Measurements from ENCODE around the gene KANSL1. TPM values are rescaled to one million over a fixed set of nuclear protein-coding genes. Genes with fewer than 3 reads are reported as not detected.

KANSL1 gene
- total and polyA plus RNA-seq, 9 of the 15 experiments (the other 6 are each of a cell fraction or from before 2014, with no cell fraction given): 3.6 to 55.4 (median 31.8) TPM

DNA sequence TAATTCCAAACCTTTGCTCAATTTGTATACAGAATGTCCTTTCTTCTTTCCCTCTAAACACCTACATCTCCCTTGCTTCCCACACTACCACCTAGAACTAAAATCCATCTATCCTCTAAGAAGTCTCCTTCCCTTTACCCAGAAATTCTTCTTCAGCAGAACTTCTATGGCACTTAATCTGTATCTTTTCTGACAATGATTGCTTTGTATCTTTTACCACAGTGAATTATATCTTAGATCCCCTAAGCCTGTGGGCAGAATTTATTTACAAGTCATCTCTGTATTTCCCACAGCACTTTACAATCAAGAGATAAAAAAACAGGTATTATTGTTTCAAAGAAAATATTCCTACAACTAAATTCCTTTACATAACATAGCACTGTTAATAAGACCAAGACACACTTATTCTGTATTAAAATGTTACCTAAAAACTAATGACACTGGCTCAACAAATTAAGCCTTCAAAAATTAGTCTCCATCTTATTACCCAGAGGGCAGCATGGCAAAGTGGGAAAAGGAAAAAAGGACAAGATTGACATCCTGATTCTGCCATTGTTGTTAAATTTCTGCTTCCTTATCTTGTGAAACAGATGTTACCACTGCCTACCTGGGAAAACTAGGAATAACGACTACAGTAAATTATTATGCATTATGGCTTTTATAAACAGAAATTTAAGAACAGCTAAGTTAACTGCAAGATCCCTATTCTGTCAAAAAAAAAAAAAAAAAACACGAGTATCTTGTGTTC is 42.8 kb downstream of the KANSL1 start (continued):
- TF ChIP-seq, protein P1, sequence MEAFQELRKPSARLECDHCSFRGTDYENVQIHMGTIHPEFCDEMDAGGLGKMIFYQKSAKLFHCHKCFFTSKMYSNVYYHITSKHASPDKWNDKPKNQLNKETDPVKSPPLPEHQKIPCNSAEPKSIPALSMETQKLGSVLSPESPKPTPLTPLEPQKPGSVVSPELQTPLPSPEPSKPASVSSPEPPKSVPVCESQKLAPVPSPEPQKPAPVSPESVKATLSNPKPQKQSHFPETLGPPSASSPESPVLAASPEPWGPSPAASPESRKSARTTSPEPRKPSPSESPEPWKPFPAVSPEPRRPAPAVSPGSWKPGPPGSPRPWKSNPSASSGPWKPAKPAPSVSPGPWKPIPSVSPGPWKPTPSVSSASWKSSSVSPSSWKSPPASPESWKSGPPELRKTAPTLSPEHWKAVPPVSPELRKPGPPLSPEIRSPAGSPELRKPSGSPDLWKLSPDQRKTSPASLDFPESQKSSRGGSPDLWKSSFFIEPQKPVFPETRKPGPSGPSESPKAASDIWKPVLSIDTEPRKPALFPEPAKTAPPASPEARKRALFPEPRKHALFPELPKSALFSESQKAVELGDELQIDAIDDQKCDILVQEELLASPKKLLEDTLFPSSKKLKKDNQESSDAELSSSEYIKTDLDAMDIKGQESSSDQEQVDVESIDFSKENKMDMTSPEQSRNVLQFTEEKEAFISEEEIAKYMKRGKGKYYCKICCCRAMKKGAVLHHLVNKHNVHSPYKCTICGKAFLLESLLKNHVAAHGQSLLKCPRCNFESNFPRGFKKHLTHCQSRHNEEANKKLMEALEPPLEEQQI (IDR thresholded peaks at IDR 0.05): no peak
- TF ChIP-seq SAFB2 (IDR thresholded peaks at IDR 0.05; ENCODE audit: borderline replicate concordance, low read depth, low read length, severe bottlenecking): no peak
- peak; percentile 72 for TF ChIP-seq ARID1B (IDR thresholded peaks at IDR 0.05)
- TF ChIP-seq FOXK2 (conservative IDR thresholded peaks at IDR 0.05 in 1 of 2, IDR thresholded peaks at IDR 0.05 in 1 of 2; ENCODE audit: low read depth in 2 of 2): no peak
- no peak for TF ChIP-seq PCBP2 (IDR thresholded peaks at IDR 0.05; ENCODE audit: low read depth, low read length, poor library complexity, severe bottlenecking)
- TF ChIP-seq ZEB2 (IDR thresholded peaks at IDR 0.05): peak; percentile 45; the same call in 1 of the 2 replicates
- TF ChIP-seq, protein P2, sequence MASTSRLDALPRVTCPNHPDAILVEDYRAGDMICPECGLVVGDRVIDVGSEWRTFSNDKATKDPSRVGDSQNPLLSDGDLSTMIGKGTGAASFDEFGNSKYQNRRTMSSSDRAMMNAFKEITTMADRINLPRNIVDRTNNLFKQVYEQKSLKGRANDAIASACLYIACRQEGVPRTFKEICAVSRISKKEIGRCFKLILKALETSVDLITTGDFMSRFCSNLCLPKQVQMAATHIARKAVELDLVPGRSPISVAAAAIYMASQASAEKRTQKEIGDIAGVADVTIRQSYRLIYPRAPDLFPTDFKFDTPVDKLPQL (IDR thresholded peaks at IDR 0.05; ENCODE audit: extremely low read depth, insufficient read length): no peak
- no peak for TF ChIP-seq FOXP1 (CRISPR knock-in tag; IDR thresholded peaks at IDR 0.05)
- TF ChIP-seq SOX6 (IDR thresholded peaks at IDR 0.05): peak; percentile 79
- TF ChIP-seq DPF2 (IDR thresholded peaks at IDR 0.05): peak; percentile 59
- 0 out of 2 replicates have a peak, but pooled peaks have one; percentile 10 for TF ChIP-seq CBFA2T2 (conservative IDR thresholded peaks at IDR 0.05)
- TF ChIP-seq MTA2 (IDR thresholded peaks at IDR 0.05; ENCODE audit: low read depth): peak; percentile 23; the same call in 1 of the 2 replicates
- TF ChIP-seq E2F3 (CRISPR knock-in tag; IDR thresholded peaks at IDR 0.05): no peak
- 0 out of 2 replicates have a peak, but pooled peaks have one; percentile 33 for TF ChIP-seq NCOR1 (IDR thresholded peaks at IDR 0.05)
- TF ChIP-seq ZNF431 (CRISPR knock-in tag; IDR thresholded peaks at IDR 0.05): no peak
- TF ChIP-seq SNRNP70 (optimal IDR thresholded peaks at IDR 0.05; ENCODE audit: low read depth, low read length): no peak
- TF ChIP-seq EP300 (IDR thresholded peaks at IDR 0.05; ENCODE audit: low read length): 0 out of 2 replicates have a peak, but pooled peaks have one; percentile 19
- TF ChIP-seq TEAD4 (IDR thresholded peaks at IDR 0.05; ENCODE audit: low read length): peak; percentile 57; the same call in 1 of the 2 replicates
- TF ChIP-seq TEAD4 (CRISPR knock-in tag; IDR thresholded peaks at IDR 0.05; ENCODE audit: borderline replicate concordance): no peak
- TF ChIP-seq, protein P3, sequence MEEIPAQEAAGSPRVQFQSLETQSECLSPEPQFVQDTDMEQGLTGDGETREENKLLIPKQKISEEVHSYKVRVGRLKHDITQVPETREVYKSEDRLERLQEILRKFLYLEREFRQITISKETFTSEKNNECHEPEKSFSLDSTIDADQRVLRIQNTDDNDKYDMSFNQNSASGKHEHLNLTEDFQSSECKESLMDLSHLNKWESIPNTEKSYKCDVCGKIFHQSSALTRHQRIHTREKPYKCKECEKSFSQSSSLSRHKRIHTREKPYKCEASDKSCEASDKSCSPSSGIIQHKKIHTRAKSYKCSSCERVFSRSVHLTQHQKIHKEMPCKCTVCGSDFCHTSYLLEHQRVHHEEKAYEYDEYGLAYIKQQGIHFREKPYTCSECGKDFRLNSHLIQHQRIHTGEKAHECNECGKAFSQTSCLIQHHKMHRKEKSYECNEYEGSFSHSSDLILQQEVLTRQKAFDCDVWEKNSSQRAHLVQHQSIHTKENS (CRISPR knock-in tag; IDR thresholded peaks at IDR 0.05): no peak
- no peak for TF ChIP-seq KLF13 (tag; IDR thresholded peaks at IDR 0.05; ENCODE audit: borderline replicate concordance, low read depth)
- no peak for TF ChIP-seq ZNF780A (CRISPR knock-in tag; IDR thresholded peaks at IDR 0.05)
- no peak for TF ChIP-seq ZNF696 (CRISPR knock-in tag; conservative IDR thresholded peaks at IDR 0.05)
- no peak for TF ChIP-seq SP2 (IDR thresholded peaks at IDR 0.05; ENCODE audit: extremely low read depth, low read depth, low read length, poor library complexity, severe bottlenecking)
- TF ChIP-seq TAL1 (IDR thresholded peaks at IDR 0.05): peak; percentile 58; the same call in 1 of the 2 replicates
- no peak for TF ChIP-seq ZNF324 (CRISPR knock-in tag; IDR thresholded peaks at IDR 0.05)

Data from K562 (cell line).